Measurements from ENCODE around the gene ELP2.

GRCh38 chr18:36130883-36131653, 1.4 kb downstream of the ELP2 start:
- TF ChIP-seq CTCF (IDR thresholded peaks at IDR 0.05; ENCODE audit: control extremely low read depth in 1 of 3, insufficient read depth in 1 of 3, low read depth in 1 of 3, low read length in 3 of 3): no peak
- no peak for TF ChIP-seq ATF2 (IDR thresholded peaks at IDR 0.05; ENCODE audit: low read length)
- TF ChIP-seq RFX5 (IDR thresholded peaks at IDR 0.05; ENCODE audit: borderline replicate concordance, low read depth, low read length): no peak
- no peak for TF ChIP-seq TAF7 (optimal IDR thresholded peaks at IDR 0.05; ENCODE audit: borderline replicate concordance, low read depth, low read length)
- TF ChIP-seq RAD21 (IDR thresholded peaks at IDR 0.05 in 1 of 2, conservative IDR thresholded peaks at IDR 0.05 in 1 of 2; ENCODE audit: low read depth in 2 of 2, low read length in 2 of 2): no peak
- TF ChIP-seq GABPA (IDR thresholded peaks at IDR 0.05; ENCODE audit: borderline replicate concordance, insufficient read depth, low read length): no peak
- no peak for TF ChIP-seq POLR2A (IDR thresholded peaks at IDR 0.05; ENCODE audit: control extremely low read depth in 1 of 2, low read depth in 2 of 2, low read length in 2 of 2)
- no peak for TF ChIP-seq JUN (IDR thresholded peaks at IDR 0.05; ENCODE audit: low read depth, low read length)
